GM18873 (cell line): ENCODE data around the gene RNF112.
A peak's percentile ranks its signal among the peaks of the same experiment; 100 is the strongest.

ENCODE experiments used
- ATAC-seq: cut with Tn5 transposase; IDR thresholded peaks from one replicate; pipeline ENCODE4 v1.9.1; 2021; ENCODE audit warnings: mild to moderate bottlenecking, moderate library complexity, moderate number of reproducible peaks; ENCODE audit not compliant: unreplicated experiment, low FRiP score

Gene RNF112

DNA sequence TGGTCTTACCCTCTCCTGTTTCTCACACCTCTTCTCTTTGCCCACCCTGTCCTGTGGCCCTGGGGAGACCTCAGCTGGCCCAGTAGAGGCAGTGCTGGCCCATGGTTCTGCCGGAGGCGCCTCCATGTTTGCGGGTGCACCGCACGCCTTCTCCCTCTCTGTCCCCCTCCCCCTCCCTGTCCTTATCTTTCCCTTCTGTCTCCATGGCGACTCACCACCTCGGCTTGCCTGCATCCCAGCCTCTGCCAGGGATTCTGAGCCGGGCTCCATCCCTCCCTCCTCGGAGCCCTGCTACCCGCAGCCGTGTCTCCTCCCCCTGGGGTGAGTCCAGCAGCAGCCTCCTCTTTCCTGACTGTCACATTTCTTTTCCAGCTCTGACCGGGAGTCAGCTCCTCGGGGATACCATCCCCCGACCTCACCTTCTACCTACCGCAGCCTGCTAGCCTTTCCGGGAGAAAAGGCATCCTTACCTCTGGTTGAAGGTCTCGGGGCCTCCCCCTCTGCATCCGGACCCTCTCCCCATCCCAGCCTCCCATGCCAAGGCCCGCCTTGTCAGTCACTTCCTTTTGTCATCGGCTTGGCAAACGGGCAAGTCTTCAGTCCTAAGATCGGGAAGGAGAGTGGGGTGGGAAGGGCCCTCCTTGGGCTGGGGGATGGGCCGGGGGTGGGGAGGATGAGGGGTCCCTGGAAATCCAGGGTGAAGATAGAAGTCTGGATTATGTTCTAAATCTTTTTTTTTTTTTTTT lies at the start of gene RNF112:
TSS of gene RNF112 (plus strand) at position 358 of the 746 bp plus-strand sequence. CDS start at position 535, 177 bp downstream.
- no peak for ATAC-seq

- no peak for ATAC-seq
Measured at GRCh38 chr17:19361326-19361725, 49.7 kb upstream of the RNF112 start.

GRCh38 chr17:19361944-19362276 lies 49.1 kb upstream of the RNF112 start:
- no peak for ATAC-seq

GRCh38 chr17:19362277-19363113 lies 48.5 kb upstream of the RNF112 start, which contains the start of gene B9D1:
TSS of gene B9D1 (minus strand) at chr17:19362723. CDS start at chr17:19362569, 154 bp downstream.
- peak; percentile 77 for ATAC-seq

DNA sequence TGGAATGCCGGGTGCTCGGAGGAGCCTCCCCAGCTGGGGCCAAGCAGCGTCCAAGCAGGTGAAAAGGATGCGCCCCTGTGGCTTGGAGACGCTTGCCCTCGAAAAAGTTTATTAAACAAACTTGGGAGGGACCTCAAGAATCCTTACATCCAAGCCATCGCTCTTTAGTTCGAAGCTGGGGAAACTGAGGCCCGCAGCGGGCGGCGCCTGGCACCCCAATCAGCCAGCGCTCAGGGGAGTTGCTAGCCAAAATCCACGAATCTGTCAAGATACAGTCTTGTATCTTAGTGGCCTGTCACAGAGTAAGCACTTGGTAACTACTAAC lies 48.0 kb upstream of the RNF112 start:
- no peak for ATAC-seq

GRCh38 chr17:19363460-19364035 lies 47.5 kb upstream of the RNF112 start:
- no peak for ATAC-seq

- ATAC-seq: no peak
Measured at GRCh38 chr17:19364699-19365498, 46.1 kb upstream of the RNF112 start.

- ATAC-seq: no peak
Measured at GRCh38 chr17:19365499-19365817, 45.6 kb upstream of the RNF112 start.

GRCh38 chr17:19365833-19366636 lies 45.0 kb upstream of the RNF112 start:
- no peak for ATAC-seq

GRCh38 chr17:19366637-19366972 lies 44.4 kb upstream of the RNF112 start:
- ATAC-seq: no peak

DNA sequence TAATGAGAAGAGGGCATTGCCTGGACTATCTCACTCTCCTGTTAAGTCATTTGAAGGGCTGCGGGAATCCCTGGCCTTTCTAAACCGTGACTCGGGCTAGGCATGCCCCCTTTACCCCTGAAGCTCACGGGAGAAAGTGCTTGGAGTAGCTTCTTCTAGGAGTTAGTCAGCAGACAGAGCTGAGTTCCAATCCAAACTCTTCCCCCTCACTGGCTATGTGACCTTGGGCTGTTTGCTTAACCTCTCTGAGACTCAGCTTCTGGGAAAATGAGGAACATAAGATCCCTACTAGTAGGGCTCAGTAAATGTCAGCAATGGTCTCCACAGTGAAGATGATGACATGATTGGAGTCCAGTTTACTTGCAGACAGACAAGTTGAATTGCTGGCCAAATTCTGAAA lies 42.8 kb upstream of the RNF112 start:
- ATAC-seq: no peak

- no peak for ATAC-seq
Measured at GRCh38 chr17:19369107-19369778, 41.8 kb upstream of the RNF112 start.

- ATAC-seq: no peak
Measured at GRCh38 chr17:19369846-19370492, 41.1 kb upstream of the RNF112 start.

GRCh38 chr17:19370493-19370960 lies 40.5 kb upstream of the RNF112 start:
- peak; percentile 58 for ATAC-seq

DNA sequence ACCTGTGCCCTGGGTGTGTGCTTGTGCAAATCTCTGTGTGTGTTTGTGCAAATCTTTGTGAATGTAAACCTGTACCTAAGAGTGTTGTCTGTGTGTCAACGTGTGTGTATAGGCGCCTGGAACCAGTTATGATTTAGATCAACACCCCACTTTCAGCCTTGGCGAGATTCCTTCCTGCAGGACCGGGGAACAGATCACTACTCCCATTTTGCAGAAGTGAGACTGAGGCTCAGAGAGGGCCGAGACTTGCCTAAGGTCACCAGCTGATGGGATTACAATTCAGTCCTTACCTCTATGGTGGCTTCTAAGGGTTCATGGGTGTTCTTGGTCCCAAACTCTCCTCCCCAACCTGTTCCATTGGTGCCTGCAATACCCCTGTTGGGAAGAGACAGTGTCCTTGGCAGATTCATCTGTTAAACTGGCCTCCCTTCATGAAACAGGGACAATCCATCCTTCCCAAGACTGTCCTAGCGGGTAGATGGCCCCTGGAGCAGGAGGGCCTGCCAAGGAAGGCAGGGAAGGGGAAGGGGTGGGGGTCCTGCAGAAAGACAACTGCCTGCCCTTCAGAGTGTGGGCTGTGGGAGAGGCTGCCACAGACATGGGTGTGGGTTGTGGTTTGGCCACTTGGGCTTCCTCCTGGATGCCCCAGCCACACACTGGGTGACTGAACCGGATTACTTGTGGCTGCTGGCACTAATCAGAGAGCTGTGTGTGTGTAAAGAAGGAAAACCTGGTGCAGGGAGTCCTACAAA lies 39.6 kb upstream of the RNF112 start:
- no peak for ATAC-seq

DNA sequence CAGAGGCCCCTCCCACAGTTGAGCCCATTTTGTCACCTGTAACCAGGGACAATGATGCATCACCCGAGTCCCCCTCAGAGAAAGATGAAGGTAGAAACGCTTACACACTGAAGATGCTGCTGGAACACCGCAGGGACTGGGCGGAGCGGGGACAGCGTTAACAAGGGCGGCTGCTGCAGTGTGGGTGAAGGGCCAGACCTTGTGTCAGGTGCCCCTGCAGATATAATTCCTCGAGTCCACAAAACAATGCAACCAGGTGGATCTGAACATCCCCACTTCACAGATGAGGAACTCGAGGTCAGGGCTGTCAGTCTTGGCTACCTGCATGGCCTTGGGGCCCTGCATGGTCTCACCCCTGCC lies 39.0 kb upstream of the RNF112 start:
- no peak for ATAC-seq

- no peak for ATAC-seq
Measured at GRCh38 chr17:19372439-19372838, 38.6 kb upstream of the RNF112 start.

- no peak for ATAC-seq
Measured at GRCh38 chr17:19372866-19373504, 38.0 kb upstream of the RNF112 start.
